ENCODE measurements around the gene ZNF619. TPM values are rescaled to one million over a fixed set of nuclear protein-coding genes. Genes with fewer than 3 reads are reported as not detected.
A peak's percentile ranks its signal among the peaks of the same experiment; 100 is the strongest.

ZNF619 gene
- total and polyA plus RNA-seq, 2 experiments from 2014 or later = 1.2 to 3.6 TPM

DNA sequence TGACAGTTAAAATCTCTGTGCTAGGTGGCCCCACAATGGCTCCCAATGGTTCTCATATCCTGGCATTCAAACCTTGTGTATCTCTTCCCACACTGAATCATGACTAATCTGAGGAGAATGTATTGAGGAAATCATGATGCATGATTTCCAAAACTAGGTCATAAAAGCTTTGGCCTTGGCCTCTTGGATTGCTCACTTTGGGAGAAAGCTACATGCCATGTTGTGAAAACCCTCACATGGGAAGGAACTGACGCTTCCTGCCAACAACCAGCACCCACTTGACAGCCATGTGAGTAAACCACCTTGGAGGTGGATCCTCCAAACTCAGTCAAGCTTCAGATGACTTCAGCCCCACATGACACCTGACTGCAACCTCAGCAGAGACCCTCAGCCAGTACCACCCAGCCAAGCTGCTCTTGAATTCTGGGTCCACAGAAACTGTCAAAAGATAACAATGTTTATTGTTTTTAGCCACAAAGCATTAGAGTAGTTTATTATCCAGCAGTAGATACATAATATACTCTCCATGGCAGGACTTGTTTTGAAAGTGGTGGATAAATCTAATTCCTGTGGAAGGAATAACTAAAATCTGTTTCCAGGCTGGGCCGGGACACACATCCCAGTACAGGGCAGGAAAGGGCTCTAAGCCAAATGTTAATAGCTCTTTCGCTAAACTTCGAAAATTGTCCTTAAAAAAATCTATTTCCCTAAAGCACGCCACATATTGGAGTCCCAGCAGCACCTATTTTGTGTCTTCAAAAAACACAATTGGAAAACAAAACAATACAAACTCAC is 27.9 kb downstream of the ZNF619 start:
- peaks cover 20% of the 10 kb centered on the region for H3K79me2 ChIP-seq
- H3K27ac ChIP-seq = peak overlapping the region; percentile 91
- H3K9me3 ChIP-seq (ENCODE audit: low read depth) = no peaks in the 10 kb centered on the region
- TF ChIP-seq CTCF (IDR thresholded peaks at IDR 0.05; ENCODE audit: poor library complexity) = no peak
- no peak for TF ChIP-seq EZH2phosphoT487 (IDR thresholded peaks at IDR 0.05; ENCODE audit: low read depth, severe bottlenecking, unreplicated experiment)
- no peak for TF ChIP-seq EZH2 (IDR thresholded peaks at IDR 0.05; ENCODE audit: borderline replicate concordance)
- peak; percentile 43 for DNase-seq (ENCODE audit: low spot score)
- H3K36me3 ChIP-seq (replicated peaks; ENCODE audit: insufficient read depth, low read depth) = no peaks in the 10 kb centered on the region
- no peak overlapping the region for H3K4me3 ChIP-seq
- H2AFZ ChIP-seq = peak overlapping the region; percentile 94
- 93% methylated on average over 5 of the region's 5 CpGs for WGBS (ENCODE audit: low lambda C conversion rate, missing lambda C conversion rate)
- no peaks in the 10 kb centered on the region for H4K20me1 ChIP-seq (ENCODE audit: insufficient read depth, poor library complexity, severe bottlenecking)
- H3K9me2 ChIP-seq (replicated peaks; ENCODE audit: insufficient read depth) = no peaks in the 10 kb centered on the region
- H3K27me3 ChIP-seq = no peaks in the 10 kb centered on the region
- H3K4me2 ChIP-seq = peak overlapping the region; percentile 85
- no peaks in the 10 kb centered on the region for H3K4me1 ChIP-seq (ENCODE audit: insufficient read depth)

DNA sequence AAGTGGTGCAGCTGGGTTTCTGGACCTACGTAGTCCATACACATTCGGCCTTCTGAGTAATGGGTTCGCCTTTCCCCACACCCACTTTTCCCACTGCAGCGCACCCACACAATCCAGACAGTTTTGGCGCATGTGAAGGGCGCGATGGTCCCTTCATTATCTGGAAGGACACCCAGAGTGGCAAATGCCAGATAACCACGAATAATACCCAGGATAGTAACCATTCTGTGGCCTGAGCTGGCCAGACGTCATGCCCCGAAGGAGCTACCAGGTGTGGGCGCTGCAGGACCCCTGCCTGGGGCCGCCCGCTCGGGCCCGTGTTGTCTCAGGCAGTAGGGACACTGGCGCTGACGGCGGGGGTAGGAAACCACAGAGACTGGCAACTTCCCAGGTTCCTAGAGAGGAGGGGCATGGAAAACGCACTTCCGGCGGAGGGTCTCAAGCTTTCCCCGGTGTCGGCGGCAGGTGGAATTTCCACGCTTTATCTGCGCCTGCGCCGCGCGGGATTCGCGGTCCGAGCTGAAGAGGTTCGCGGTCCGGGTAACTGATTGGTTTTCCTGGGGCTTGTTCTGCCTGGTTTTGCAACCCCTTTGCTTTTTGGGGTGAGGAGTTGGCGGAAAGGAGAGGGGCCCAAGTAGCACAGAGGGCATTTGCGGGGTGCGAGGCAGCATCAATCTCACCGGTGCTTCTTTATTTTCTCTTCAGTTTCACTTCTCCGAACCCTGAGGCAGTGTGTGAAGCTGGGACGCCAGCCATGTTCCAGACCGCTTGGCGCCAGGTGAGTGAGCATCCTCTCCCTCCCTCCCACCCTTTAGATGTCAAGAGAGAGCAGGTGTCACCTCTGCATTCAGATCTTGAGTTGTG is 28.9 kb downstream of the ZNF619 start, which contains the start of gene ZNF620:
ZNF620 (plus strand) TSS at position 441 of the 864 bp plus-strand sequence; CDS start at position 755, 314 bp downstream.
- DNase-seq (ENCODE audit: low spot score) = peak; percentile 92
- H3K9me3 ChIP-seq (ENCODE audit: low read depth) = no peaks in the 10 kb centered on the region
- H3K4me3 ChIP-seq = peak within 1 kb of the TSS; percentile 53
- no peaks in the 10 kb centered on the region for H3K9me2 ChIP-seq (replicated peaks; ENCODE audit: insufficient read depth)
- WGBS (ENCODE audit: low lambda C conversion rate, missing lambda C conversion rate) = 10% methylated on average over 44 of the region's 44 CpGs
- no peak for TF ChIP-seq EZH2phosphoT487 (IDR thresholded peaks at IDR 0.05; ENCODE audit: low read depth, severe bottlenecking, unreplicated experiment)
- TF ChIP-seq CTCF (IDR thresholded peaks at IDR 0.05; ENCODE audit: poor library complexity) = peak; percentile 49
- no peaks in the 10 kb centered on the region for H3K4me1 ChIP-seq (ENCODE audit: insufficient read depth)
- no peaks in the 10 kb centered on the region for H3K27me3 ChIP-seq
- H4K20me1 ChIP-seq (ENCODE audit: insufficient read depth, poor library complexity, severe bottlenecking) = no peaks in the 10 kb centered on the region
- peak within 1 kb of the TSS; percentile 85 for H3K4me2 ChIP-seq
- H2AFZ ChIP-seq = peak within 1 kb of the TSS; percentile 94
- peaks cover 20% of the 10 kb centered on the region for H3K79me2 ChIP-seq
- peak within 1 kb of the TSS; percentile 91 for H3K27ac ChIP-seq
- H3K36me3 ChIP-seq (replicated peaks; ENCODE audit: insufficient read depth, low read depth) = no peaks in the 10 kb centered on the region

DNA sequence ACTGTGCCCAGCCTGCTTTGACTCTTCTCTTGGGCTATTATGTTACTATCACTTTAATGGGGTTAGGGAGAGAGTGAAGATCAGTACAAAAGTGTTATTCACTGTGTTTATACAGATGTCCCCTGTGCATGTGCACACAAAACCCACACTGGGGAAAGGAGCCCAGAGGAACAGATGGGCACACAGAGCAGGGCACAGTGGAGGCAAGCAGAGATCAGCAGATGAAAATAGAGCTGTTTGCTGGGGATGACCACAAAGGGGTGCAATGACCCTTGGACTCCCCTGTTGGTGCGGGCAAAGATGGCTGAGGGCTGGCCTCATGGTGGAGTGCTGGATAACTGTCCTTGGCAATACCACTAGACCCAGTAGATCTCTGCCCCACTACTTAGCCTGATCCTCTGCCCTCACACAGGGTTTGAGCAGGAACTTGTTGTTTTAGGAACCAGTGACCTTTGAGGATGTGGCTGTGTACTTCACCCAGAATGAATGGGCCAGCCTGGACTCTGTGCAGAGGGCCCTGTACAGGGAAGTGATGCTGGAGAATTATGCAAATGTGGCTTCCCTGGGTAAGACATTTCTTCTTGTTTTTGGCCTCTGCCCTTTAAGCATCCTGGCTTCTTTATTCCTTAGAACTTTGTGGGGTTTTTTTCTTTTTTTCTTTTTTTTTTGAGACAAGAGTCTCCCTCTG is 34.3 kb downstream of the ZNF619 start:
- Histone ChIP-seq H3K9me3 (ENCODE audit: low read depth) (no peaks in the 10 kb centered on the region), H2AFZ (no peak overlapping the region), H3K4me3 (no peak overlapping the region), H3K4me1 (ENCODE audit: insufficient read depth) (no peaks in the 10 kb centered on the region), H3K27ac (no peak overlapping the region), H3K27me3 (no peaks in the 10 kb centered on the region), H3K36me3 (replicated peaks; ENCODE audit: insufficient read depth, low read depth) (no peaks in the 10 kb centered on the region), H4K20me1 (ENCODE audit: insufficient read depth, poor library complexity, severe bottlenecking) (no peaks in the 10 kb centered on the region), H3K79me2 (peaks cover 20% of the 10 kb centered on the region), H3K9me2 (replicated peaks; ENCODE audit: insufficient read depth) (no peaks in the 10 kb centered on the region), H3K4me2 (no peak overlapping the region)
- 100% methylated on average over 1 of the region's 1 CpG for WGBS (ENCODE audit: low lambda C conversion rate, missing lambda C conversion rate)
- no peak for DNase-seq (ENCODE audit: low spot score)
- TF ChIP-seq EZH2 (IDR thresholded peaks at IDR 0.05; ENCODE audit: borderline replicate concordance) = no peak
- no peak for TF ChIP-seq CTCF (IDR thresholded peaks at IDR 0.05; ENCODE audit: poor library complexity)
- TF ChIP-seq EZH2phosphoT487 (IDR thresholded peaks at IDR 0.05; ENCODE audit: low read depth, severe bottlenecking, unreplicated experiment) = no peak

Measured in hepatocyte (in vitro differentiated cells).